Nephron (organoid): Measurements from ENCODE around the gene FAM168B.

Experiments
- H3K27ac Mint-ChIP-seq, 3 experiments: 2 replicates each; pipeline ENCODE4 v1.8.0; 2020; ENCODE audit warnings: mixed read lengths in 3 of 3, mild to moderate bottlenecking in 2 of 3, moderate library complexity in 1 of 3
- H3K27me3 Mint-ChIP-seq: 2 replicates; pipeline ENCODE4 v1.8.0; 2021; ENCODE audit warnings: low read depth, mild to moderate bottlenecking, moderate library complexity, mixed read lengths
- H3K36me3 Mint-ChIP-seq: 2 replicates; pipeline ENCODE4 v1.8.0; 2020; ENCODE audit warnings: low read depth, mixed read lengths
- H3K4me1 Mint-ChIP-seq: 2 replicates; pipeline ENCODE4 v1.8.0; 2020; ENCODE audit warnings: mixed read lengths
- H3K4me3 Mint-ChIP-seq, 3 experiments: 2 replicates each; pipeline ENCODE4 v1.8.0; 2020; ENCODE audit warnings: mild to moderate bottlenecking in 3 of 3, mixed read lengths in 3 of 3, moderate library complexity in 2 of 3
- H3K9me3 Mint-ChIP-seq: 2 replicates; pipeline ENCODE4 v1.8.0; 2020; ENCODE audit warnings: mixed read lengths
- CTCF ChIP-seq, 3 experiments: fragments of 200-600 bp; sonication (generic); IDR thresholded peaks; one replicate each; pipeline ENCODE4 v1.5.0; 2021; ENCODE audit warnings: antibody characterized with exemption in 3 of 3; ENCODE audit not compliant: unreplicated experiment in 3 of 3

FAM168B gene

DNA sequence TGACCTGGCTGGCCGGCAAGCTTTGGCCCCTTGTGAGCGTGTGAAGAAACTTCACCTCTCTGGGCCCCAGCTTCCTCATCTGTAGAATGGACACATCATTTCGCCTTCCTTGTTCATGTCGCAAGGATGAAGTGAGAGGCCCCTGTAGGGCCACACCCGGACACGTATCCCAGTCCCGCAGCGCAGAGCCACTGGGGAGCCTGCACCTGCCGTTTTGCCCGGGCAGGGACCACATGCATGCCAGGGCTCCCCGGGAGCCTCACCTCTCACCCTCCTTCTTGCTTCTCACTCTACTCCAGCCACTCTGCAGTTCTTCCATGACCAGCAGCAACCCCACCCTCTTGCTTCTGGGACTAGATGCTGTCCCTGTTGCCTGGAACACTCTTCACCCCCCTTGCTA is 77.5 kb downstream of the FAM168B start:
- Mint-ChIP-seq H3K9me3 (no peaks in the 10 kb centered on the region), H3K4me1 (peaks cover 23% of the 10 kb centered on the region), H3K27ac (no peak overlapping the region), H3K27me3 (peaks cover 20% of the 10 kb centered on the region), H3K36me3 (no peaks in the 10 kb centered on the region), H3K4me3 (no peak overlapping the region)
- TF ChIP-seq CTCF (IDR thresholded peaks at IDR 0.05; ENCODE audit: unreplicated experiment in 3 of 3): no peak

DNA sequence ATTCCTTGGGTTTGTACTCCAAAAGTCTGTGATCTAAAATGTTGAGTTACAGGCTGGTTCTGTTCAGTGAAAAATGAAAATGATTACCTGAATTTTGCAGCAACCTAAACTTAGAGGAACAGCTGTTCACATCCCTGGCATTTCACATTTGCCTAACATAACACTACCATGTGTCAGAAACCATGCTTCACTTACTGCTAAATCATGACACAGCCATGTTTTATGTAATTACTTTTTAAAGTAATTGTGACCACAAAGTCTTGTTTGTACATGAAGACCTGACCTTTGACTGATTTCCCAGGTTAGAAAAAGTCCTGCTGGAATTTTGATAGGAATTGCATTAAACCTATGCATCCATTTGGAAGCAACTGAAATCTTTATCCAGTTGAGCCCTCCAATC is 79.1 kb downstream of the FAM168B start:
- H3K4me1 Mint-ChIP-seq: peaks cover 23% of the 10 kb centered on the region
- peaks cover 3% of the 10 kb centered on the region for H3K9me3 Mint-ChIP-seq
- H3K36me3 Mint-ChIP-seq: no peaks in the 10 kb centered on the region
- no peak overlapping the region for H3K27ac Mint-ChIP-seq
- no peak overlapping the region for H3K4me3 Mint-ChIP-seq
- peaks cover 18% of the 10 kb centered on the region for H3K27me3 Mint-ChIP-seq
- TF ChIP-seq CTCF (IDR thresholded peaks at IDR 0.05; ENCODE audit: unreplicated experiment in 3 of 3): no peak

DNA sequence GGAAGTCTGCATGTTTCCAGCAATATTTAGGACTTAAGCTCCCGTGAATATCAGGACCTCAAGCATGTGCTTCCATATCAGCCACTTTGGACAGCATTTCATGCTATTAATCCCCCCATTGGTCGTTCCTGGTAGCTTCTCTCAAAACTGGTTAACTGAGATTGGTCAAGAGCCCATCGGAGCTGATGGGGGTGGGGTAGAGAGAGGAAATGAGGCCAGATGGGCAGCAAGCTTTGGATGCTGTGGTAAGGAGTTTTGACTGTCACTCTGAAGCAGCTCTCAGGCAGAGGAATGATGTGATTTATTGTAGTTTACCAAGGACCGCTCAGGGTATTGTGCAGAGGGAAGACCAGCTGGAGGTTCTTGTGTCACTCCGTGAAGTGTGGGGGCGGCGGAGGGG is 81.8 kb downstream of the FAM168B start:
- Mint-ChIP-seq H3K36me3 (no peaks in the 10 kb centered on the region), H3K9me3 (peaks cover 3% of the 10 kb centered on the region), H3K27ac (no peak overlapping the region), H3K4me3 (no peak overlapping the region), H3K27me3 (peaks cover 7% of the 10 kb centered on the region), H3K4me1 (peaks cover 13% of the 10 kb centered on the region)
- no peak for TF ChIP-seq CTCF (IDR thresholded peaks at IDR 0.05; ENCODE audit: unreplicated experiment in 3 of 3)

DNA sequence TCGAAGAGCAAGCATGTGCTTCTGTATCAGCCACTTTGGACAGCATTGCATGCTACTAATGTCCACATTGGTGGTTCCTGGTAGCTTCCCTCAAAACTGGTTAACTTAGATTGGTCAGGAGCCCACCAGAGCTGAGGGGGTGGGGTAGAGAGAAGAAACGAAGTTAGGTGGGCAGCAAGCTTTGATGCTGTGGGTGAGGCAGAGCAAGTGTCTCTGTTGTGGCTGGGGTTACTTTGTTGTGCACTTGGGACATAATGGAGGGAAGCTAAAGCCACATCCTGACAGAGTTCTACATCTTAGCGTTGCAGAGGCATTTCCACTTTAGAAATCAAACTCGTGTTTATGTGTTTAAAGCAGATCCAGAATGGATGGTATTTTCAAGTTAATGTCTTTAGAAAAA is 82.7 kb downstream of the FAM168B start:
- no peak for TF ChIP-seq CTCF (IDR thresholded peaks at IDR 0.05; ENCODE audit: unreplicated experiment in 3 of 3)
- Mint-ChIP-seq H3K9me3 (peaks cover 3% of the 10 kb centered on the region), H3K4me3 (no peak overlapping the region), H3K27me3 (no peaks in the 10 kb centered on the region), H3K36me3 (no peaks in the 10 kb centered on the region), H3K4me1 (peaks cover 13% of the 10 kb centered on the region), H3K27ac (no peak overlapping the region)

- H3K4me1 Mint-ChIP-seq: peaks cover 13% of the 10 kb centered on the region
- no peak overlapping the region for H3K4me3 Mint-ChIP-seq
- peaks cover 3% of the 10 kb centered on the region for H3K9me3 Mint-ChIP-seq
- no peak overlapping the region for H3K27ac Mint-ChIP-seq
- no peaks in the 10 kb centered on the region for H3K36me3 Mint-ChIP-seq
- no peaks in the 10 kb centered on the region for H3K27me3 Mint-ChIP-seq
- no peak for TF ChIP-seq CTCF (IDR thresholded peaks at IDR 0.05; ENCODE audit: unreplicated experiment in 3 of 3)
Observed at GRCh38 chr2:131009713-131010475, 83.4 kb downstream of the FAM168B start.

- Mint-ChIP-seq H3K27ac (no peak overlapping the region), H3K4me1 (peaks cover 7% of the 10 kb centered on the region), H3K36me3 (no peaks in the 10 kb centered on the region), H3K27me3 (no peaks in the 10 kb centered on the region), H3K4me3 (no peak overlapping the region), H3K9me3 (peaks cover 3% of the 10 kb centered on the region)
- TF ChIP-seq CTCF (IDR thresholded peaks at IDR 0.05; ENCODE audit: unreplicated experiment in 3 of 3): no peak
Observed at GRCh38 chr2:131008967-131009366, 84.3 kb downstream of the FAM168B start.
